SHP77 treated with DMSO at 0.1 percent for 48 hours (cell line): Measurements from ENCODE around the gene CFAP221.

Source experiments
- DNase-seq: peaks from one replicate; lab custom pipeline; 2025; lab: John Stamatoyannopoulos, UW

Gene CFAP221

DNA sequence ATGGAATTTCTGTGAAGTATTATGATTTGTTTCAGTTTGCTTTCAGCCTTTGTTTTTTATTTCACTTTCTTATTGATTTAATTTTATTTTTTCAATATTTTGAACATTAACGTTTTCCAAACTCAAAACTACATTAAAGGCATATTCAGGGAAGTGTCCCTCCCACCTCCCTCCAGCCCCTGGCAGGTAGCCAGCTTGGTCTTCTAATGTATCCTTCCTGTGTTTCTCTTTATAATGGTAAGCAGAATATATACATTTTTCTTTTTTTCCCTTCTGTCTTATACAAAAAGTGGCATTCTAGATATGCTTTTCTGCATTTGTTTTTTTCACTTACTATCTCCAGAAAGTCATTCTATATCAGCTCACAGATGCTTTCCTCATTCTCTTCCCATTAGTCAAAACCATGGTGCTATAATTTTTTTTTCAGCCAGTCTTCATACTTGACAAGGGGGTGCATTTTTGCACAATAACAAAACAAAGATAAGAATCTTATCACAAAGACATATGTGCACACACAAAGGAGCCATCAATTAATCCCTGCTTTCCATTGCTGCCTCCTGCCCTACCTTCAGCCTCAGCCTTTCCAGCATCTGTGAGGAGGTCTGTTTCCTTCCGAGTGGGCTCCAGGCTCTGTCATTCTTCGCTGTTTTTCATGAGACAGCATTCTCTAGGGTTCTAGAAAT lies 101.1 kb downstream of the CFAP221 start:
- no peak for DNase-seq

DNA sequence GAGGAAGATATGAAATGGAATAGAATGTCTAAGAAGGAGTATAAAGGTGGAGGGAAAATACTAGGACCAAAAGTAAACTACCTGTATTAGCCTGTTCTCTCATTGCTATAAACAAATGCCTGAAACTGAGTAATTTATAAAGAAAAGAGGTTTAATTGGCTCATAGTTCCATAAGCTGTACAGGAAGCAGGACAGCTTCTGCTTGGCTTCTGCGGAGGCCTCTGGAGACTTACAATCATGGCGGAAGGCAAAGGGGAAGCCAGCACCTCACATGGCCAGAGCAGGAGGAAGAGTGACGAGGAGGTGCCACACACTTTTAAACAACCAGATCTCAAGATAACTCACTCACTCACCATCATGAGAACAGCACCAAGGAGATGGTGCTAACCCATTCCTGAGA lies 101.9 kb downstream of the CFAP221 start:
- no peak for DNase-seq

DNA sequence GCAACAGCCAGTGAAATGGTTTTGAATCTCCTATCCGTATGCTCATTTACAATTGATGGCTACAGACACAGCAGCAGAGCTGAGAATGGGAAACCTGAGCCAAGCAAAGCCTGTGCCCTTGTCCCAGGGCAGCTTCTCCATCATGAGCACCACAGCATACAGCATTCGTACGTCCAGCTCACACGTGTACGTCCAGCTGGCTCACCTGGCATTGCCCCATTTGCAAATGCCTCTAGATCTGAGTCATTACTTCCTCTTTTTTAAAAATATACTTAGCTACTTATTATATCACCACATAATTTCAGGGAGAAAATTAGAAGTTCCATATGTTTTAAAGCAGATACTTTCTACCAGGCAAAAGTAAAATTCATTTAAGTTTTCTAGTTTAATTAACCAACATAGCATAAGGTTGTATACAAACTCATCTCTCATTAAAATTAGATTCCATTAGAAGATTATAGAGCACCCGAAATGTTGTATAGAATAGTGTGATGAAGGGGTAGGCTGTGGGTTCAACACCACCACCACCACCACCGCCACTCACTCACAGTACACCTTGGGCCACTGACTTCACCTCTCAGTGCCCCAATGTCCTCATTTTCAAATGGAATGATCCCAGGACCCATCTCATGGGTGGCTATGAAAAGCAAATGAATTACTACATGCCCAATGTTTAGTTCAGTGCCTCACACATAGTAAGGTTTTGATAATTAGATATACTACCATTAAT lies 103.4 kb downstream of the CFAP221 start:
- DNase-seq, result no peak

DNA sequence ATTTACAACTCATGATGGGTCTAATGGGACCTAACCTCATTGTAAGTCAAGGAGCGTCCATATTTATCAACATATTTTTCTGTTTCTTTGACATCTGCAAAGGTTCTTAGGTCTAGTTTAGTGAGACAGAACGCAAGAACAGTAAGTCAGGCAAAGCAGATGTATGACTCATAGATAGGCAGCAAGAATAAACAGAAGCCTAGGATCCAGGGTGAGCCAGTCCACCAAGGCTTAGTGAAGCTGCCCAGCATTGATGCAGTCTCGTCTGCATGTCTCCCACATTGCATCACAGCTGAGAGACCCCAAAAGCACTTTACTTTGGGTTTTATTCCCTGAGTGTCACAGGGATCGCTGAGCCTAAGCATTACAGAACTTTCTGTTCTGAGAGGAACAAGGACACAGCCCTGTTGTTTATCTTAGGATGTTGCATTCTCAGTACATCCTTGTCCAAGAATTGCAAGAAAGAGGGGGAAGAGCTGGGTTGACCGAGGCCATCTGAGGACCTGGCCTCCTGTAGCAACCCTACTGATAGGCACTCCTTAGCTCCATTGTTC lies 105.2 kb downstream of the CFAP221 start:
- no peak for DNase-seq

DNA sequence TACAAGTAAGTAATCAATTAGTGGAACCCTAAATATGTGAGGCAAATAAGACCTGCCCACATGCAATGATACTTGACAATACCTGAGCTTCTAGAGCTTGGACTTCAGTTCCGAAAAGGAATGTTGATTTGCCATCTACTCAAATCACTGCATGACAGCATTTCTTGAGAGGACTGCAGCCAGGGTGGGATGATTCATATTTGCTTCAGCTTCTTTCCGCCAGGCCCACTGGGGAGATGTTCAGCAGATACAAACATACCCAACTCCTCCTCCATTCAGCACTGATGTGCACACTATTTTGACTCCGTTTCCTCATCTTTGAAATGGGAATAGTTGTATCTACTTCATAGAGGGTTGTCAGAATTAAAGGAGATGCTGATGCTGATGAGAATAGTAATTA lies 106.0 kb downstream of the CFAP221 start:
- DNase-seq, result no peak

DNA sequence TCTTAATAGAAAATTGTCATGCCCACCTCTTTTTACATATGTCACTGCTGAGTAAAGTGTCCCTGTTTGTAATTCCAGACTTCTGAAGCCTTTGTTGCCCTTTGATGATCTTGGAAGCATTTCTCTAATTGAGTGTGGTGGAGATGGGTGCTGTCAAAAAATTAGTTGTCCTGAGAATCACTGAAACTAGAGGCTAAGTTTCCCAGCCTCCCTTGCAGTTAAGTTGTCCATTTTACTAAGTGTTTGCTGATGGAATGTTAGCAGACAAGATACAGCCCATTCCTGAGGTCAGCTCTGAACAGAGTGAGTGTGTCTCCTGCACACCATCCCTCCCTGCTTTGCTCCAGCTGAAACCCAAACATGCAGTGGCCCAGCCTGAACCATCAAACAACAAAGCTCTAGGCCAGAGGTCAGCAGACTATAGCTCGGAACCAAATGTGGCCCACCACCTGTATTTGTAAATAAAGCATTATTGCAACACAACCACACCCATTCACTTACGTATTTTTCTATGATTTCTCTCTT lies 106.7 kb downstream of the CFAP221 start:
- DNase-seq, result no peak

DNA sequence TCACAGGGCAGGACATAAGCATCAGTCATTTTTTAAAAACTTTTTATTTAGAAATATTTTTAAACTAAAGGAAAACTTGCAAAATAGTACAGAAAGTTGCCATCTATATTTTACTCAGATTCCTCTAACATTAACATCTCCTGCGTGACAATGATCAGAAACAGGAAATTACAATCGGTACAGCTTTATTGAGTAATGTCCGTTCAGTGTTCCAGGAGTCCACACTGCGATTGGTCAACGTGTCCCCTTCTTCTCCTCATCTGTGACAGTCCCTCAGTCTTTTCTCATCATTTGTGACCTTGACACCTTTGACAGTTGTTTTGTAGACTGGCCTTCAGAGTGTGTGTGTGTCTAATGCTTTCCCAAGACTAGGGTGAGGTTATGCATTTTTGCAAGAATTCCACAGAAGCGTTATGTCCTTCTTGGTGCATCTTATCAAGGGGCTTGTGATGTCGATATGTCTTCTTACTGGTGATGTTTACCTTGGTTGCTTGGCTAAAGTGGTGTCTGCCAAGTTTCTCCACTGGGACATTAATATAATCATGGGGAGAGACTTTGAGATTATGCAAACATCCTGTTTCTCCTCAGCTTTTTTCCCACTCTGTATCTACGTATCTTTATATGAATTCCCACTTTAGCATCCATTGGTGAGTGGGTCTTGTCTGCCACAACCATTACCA lies 113.4 kb downstream of the CFAP221 start:
- DNase-seq, result no peak

DNA sequence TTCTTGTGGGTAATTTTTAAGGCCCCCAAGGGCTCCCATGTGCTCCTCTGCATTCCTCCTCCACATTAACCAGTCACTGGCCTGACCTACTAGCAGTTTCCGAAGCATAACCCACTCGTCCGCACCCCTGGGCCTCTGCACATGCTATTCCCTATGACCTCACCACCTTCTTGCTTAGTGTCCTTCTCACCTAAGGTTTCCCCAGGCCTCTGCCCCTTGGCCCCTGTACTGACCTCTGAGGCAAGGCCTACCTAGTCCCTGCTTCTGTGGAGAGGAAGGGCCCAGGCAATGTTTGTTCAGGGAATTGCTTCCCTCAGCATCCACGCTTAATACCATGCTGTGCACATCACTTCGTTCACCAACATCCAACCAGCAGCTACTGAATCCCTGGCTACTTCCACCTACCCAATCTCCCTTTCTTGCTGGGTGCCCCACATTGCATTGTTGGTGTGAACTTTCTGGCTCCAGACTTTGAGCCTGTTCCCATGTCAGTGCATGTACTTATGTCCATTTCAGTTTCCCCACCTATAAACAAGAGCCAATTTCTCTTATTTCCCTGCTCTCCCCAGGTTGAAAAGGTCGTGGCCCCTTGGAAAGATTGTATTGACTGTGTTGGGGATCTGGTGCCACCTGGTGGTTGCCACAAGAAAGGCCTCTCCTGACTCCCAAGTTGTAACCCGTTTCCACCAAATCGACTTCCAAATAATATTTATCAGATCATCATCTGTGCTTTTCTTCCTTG lies 115.5 kb downstream of the CFAP221 start:
- no peak for DNase-seq

DNA sequence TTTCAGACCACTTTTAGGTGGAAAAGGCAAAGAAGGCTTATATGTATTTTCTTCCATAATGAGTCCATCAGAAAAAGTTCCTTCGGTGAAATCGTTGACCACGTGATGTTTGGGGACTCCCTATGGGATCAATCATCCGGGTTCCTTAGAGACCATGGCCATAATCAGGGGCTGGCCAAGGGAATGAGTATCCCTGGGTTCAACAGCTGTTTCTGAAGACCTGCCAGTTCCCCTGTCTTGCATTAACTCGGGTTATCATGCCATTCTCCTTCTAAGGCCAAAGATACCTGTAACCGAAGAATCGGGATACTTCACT lies 116.1 kb downstream of the CFAP221 start:
- DNase-seq, result no peak

DNA sequence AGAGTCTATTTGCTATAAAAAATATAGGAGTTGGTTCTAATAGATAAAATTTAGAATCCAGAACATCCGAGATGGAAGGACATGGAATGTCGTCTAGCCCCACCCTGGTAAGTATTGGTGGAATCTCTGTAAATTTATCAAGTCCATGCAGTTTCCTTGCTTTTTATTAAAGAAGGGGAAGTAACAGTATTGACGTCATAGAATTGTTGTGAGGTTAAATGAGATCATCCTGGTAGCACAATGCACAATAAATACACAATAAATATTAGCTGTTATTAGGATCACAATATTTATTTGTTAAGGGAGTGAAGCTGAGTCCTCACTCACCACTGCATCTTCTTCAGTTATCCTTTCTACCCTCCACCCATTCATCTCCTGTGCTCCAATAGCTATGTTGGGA lies 118.0 kb downstream of the CFAP221 start:
- no peak for DNase-seq

DNA sequence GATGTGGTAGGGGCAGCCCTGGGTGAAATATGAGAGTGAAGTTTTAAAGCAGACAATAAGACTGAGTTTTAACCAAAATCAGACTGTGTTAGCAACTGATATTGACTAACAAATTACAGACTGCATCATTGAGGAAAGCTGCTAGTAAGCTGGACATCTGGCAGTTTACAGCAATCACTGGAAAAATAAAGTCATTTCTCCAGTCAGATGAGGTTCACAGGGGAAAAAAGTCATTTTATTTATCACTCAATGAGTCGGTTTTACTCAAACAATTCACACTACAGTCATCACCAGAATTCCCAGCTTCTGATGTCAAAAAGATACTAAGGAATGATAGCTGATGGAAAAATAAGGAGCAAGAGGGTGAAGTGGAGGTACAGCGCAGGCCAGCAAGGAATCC lies 124.3 kb downstream of the CFAP221 start:
- DNase-seq, result no peak

DNA sequence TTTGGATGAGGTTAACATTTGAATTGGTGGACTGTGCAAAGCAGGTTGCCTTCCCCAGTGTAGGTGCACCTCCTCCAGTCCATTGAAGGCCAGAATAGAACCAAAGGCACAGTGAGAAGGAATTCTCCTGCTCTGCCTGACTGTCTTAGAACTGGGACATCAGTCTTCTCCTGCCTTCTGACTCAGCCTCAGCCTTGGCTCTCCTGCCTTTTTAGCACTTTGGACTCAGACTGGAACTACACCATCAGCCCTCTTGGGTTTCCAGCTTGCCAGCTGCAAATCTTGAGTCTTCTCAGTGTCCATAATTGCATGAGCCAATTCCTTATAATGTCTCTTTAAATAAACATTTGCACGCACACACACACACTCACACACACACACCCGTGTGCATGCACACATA lies 126.8 kb downstream of the CFAP221 start:
- DNase-seq, result no peak

DNA sequence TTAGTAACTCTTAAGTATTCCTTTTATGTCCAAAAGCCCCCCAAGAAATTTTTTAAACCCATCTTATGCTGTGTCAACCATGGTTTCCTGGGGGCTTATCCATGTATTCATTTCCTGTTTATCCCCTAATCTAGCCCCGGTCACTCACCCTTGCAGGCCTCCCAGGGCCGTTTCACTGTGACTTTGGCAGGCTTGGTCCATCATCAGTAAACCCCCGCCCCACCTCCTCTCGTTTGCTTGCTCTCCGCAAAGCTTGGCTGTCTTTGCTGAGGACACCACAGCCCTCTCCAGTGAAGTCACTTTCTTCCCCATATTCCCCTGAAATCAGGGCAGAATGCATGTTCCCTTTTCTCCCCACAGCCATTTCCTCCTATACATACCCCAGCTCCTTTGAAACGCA lies 127.5 kb downstream of the CFAP221 start:
- DNase-seq, result no peak

DNA sequence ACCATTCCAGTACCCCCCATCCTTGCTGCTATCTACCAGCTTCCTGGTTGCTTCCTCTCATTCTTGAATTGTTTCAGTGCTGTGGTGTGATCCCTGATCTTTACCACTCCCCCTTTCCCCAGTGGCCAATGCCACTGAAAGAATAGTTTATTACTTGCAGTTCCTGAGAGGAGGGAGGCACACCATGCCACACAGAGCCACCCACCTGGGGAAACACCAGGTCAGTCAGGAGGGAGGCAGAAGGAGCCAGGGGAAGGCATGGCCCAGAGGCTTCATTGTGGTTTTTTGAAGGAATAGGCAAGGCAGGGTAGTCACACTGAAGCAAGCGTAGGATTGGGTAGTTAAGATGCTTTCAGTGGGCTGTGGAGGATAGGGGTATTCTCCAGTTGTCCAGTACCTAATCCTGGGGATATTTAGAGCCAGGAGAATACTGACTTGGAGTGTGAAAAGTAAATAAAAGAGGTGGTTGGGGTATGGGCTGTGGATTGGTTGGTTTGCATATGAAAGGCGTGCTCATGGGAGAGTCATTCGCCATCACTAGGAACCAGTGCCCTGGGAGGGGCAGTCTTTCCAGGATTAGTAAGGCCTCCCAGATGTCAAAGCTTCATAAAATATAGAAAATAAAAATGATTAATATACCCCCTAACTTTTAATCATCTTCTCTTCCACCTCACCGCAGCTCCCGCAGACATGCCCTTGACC lies 128.1 kb downstream of the CFAP221 start:
- no peak for DNase-seq

DNA sequence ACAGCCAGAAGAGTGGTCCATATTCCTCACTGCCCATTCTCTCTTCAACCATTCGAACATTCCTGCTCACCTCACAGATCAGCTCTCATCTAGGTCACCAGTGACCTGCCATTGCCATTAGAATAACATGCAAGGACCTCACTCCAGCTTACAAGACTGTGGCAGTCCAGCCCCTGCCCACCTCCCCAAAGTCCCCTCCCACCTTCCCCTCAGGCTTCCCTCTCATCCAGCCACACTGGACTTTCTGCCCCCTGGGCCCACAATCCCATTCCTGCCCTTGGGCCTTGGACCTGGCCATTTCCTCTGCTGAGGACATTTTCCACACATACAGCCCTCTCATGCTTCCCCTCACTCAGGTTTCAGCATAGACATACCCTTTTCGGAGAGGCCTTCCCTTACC lies 129.5 kb downstream of the CFAP221 start:
- no peak for DNase-seq

DNA sequence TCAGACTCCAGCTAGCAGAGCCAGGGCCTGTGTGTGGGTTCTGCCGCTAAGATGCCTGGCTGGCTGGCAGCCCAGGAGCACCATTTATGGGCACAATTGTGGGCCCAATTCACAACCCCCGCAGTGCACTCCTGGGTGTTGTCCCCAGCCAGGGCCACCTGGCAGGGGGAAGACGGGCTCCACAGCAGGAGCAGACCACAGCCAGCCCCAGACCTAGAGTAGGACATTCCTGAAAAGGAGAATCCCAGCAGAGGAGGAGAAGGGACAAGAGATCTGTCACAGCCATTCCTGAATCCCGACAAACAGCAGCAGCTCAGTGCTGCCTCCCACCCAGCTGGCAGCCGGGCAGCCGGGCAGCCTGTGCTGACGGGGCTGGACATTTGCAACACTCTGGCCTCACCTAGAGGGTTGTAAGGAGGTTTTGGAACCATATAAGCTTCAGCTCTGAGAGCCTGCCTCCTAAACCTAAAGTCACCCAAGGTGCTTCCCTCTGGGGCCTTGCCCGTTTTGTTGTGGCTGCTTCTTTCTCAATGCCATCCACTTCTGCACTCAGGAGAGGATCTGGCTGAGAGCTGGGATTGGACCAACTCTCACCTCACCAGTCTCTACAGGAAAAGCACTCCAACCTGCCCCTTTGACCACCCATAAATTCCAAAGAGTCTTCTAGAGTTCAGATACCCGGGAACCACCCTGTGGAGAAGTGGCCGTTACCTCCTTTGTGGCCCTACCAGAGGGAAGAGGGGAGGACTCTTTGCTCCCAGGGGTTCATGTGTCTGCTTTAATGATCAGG lies 130.7 kb downstream of the CFAP221 start:
- DNase-seq, result no peak

DNA sequence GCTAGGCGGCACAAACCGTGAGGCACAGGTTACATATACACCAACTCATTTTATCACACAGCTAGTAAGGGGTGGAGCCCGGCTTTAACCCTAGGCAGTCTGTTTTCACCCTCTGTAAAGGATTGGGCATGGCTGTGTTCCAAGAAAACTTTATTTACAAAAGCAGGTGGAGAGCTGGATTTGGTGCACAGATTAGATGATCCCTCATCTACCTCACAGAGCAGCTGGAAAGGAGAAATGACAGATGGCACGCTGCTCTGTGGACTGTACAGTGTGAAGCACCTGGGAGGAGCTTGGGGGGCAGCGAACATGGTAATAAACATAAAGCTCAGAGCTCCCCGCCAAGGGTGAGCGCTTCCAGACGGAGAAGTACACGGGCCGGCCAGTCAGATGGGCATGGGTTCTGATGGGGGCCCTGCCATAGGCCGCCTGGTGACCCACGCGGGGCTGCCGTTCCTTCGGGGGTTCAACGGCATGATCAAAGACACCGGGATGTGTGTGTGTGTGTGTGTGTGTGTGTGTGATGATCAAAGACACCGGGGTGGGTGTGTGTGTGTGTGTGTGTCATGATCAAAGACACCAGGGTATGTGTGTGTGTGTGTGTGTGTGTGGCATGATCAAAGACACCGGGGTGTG lies 133.9 kb downstream of the CFAP221 start:
- peak; percentile 91 for DNase-seq

DNA sequence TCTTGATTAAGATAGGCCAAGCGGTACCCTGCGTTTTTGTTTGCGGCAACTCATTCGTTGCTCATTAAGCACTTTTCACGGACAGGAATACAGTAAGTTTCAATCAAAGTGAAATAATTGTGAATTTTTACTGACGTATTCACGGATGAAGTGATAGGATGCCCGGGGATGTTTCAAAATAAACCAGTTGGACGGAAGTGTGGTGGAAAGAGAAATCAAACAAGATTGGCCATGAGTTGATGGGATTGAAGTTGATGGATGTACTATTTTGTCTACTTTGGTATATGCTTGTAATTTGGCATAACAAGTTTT lies 135.2 kb downstream of the CFAP221 start:
- DNase-seq, result no peak

DNA sequence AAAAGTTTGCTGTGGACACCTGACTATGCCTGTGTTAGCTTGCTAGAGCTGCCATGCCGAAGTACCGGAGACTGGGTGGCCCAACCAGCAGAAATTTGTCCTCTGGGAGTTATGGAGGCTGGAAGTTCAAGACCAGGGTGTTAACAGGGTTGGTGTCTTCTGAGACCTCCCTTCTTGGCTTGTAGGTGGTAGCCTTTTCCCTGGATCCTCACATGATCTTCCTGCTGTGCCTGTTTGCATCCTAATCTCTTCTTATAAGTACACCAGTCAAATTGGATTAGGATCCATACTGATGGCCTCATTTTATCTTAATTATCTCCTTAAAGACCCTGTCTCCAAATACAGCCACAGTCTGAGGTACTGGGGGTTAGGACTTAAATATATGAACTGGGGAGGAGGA lies 135.6 kb downstream of the CFAP221 start:
- DNase-seq, result no peak

DNA sequence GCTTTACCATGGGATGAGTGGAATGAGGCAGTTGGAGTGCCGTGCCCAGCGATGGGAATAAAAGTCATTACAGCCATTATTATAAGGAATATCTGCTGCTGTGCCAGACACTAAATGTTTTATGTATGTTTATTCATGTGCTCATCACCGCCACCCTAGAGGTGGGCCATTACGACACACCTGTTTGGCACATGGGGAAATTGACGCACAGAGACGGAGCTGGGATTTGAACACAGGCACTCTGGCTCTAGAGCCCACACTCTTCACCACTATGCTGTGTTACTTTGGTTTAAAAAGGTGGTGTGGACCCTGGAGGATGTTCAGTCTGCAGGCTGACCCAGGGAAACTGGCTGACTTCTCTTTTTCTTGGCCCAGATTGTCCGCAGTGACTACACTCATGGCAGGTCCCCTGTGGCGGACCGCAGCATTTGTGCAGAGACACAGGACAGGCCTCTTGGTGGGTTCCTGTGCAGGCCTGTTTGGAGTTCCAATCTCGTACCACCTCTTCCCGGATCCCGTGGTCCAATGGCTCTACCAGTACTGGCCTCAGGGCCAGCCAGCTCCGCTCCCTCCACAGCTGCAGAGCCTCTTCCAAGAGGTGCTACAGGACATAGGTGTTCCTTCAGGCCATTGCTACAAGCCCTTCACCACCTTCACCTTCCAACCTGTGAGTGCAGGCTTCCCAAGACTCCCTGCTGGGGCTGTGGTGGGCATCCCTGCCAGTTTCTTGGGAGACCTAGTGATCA lies 136.4 kb downstream of the CFAP221 start:
- DNase-seq, result no peak
